SKM-1 (cell line): Measurements from ENCODE around the gene SPSB2.

Source experiments
- DNase-seq: peaks from one replicate; lab custom pipeline; 2025; ENCODE audit not compliant: unreplicated experiment; lab: John Stamatoyannopoulos, UW

Gene SPSB2

DNA sequence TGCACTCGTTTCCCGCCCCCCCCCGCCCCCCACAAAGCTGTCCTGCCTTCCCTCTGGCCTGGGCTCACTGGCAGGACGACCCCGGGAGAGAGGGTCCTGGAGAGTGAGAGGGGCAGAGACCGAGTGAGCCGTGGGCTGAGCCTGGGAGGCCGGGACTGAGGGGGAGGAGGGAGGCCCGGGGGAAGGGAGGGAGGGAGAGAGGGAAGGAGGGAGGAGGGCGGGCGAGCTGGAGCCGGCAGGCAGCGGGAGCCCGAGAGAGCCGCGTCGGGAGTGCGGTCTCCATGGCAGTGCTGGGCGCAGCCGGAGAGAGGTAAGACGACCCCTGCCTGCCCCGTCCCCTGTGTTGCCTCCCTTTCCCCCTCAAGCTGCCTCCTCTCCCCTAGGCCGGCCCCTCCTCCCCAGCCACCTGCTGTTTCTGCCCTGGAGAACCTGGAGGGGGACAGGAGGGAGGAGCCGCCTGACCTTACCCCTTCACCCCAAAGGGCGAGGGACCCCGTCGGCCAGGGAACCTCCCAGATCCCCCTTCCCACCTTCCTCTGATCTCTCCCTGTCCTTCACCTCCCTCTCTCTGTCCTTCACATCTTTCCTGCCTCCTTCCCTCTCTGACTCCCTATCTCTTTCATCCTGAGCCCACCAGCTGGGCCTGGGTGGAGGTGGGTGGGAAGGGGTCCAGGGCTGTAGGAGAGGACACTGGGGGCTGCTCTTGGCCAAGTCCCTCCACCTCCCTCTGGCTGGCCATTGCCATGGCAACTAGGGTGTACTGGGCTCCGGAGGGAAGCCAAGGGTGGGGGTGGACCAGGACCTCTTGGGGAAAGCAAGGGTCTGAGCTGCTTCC, 51.3 kb downstream of the SPSB2 start, which contains the start of gene GPR162:
GPR162 (plus strand) TSS at position 231 of the 835 bp plus-strand sequence. CDS start 2,078 bp downstream, outside the sequence.
- DNase-seq = no peak
